Measurements from ENCODE around the gene XKR3.
"Not testable (repeated sequence)": the region's sequence is repeated elsewhere in the genome, so short reads cannot be mapped to it uniquely, and the experiment has no call there.

XKR3 gene

GRCh38 chr22:16749282-16749681, 75.9 kb downstream of the XKR3 start:
- not testable (repeated sequence) for FAIRE-seq; DNase-seq (ENCODE audit: insufficient read length, low spot score)

- DNase-seq (ENCODE audit: insufficient read length, low spot score); FAIRE-seq: not testable (repeated sequence)
Observed at GRCh38 chr22:16748160-16748929, 76.9 kb downstream of the XKR3 start.

- FAIRE-seq; DNase-seq (ENCODE audit: insufficient read length, low spot score): not testable (repeated sequence)
Observed at GRCh38 chr22:16747266-16748159, 77.7 kb downstream of the XKR3 start.

GRCh38 chr22:16734271-16734670, 90.9 kb downstream of the XKR3 start:
- not testable (repeated sequence) for DNase-seq (ENCODE audit: insufficient read length, low spot score); FAIRE-seq
